ENCODE measurements around the gene DDIT4L.

DNA sequence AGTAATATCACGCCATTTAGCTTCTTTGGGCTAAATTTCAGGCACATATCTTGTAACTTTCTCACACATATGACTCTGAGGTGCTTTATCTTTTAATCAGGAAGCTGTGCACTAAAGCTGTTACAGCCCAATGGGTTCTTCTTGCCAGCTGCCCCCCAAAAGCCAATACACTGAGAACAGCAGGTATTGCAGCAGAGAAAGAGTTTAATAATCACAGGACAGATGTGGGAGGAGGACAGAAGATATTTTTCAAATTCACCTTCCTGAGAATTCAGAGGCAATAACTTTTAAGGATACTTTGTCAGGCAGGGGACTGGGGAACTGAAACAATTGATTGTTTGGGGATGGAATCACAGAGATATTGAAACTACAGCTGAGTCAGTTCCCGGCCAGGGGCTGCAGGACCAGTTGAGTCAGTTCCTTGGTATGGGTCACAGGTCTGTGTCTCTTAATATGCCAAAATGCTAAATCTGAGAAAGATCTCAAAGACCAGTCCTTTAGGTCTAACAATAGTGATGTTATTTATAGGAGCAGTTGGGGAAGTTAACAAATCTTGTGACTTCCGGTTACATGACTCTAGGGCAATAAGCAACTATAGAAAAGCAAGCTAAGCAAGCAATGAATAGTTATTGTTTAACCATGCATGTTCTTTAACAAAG is 28.1 kb downstream of the DDIT4L start:
- TF ChIP-seq, protein P1, sequence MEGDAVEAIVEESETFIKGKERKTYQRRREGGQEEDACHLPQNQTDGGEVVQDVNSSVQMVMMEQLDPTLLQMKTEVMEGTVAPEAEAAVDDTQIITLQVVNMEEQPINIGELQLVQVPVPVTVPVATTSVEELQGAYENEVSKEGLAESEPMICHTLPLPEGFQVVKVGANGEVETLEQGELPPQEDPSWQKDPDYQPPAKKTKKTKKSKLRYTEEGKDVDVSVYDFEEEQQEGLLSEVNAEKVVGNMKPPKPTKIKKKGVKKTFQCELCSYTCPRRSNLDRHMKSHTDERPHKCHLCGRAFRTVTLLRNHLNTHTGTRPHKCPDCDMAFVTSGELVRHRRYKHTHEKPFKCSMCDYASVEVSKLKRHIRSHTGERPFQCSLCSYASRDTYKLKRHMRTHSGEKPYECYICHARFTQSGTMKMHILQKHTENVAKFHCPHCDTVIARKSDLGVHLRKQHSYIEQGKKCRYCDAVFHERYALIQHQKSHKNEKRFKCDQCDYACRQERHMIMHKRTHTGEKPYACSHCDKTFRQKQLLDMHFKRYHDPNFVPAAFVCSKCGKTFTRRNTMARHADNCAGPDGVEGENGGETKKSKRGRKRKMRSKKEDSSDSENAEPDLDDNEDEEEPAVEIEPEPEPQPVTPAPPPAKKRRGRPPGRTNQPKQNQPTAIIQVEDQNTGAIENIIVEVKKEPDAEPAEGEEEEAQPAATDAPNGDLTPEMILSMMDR (conservative IDR thresholded peaks at IDR 0.05; ENCODE audit: low read depth in 2 of 2), result no peak
- no peak for TF ChIP-seq EZH2phosphoT487 (IDR thresholded peaks at IDR 0.05; ENCODE audit: unreplicated experiment)
- no peak for TF ChIP-seq POLR2AphosphoS5 (IDR thresholded peaks at IDR 0.05; ENCODE audit: low read depth)
- TF ChIP-seq EZH2 (IDR thresholded peaks at IDR 0.05; ENCODE audit: low read depth, unreplicated experiment), result no peak
- no peak for TF ChIP-seq CREB1 (CRISPR knock-in tag; IDR thresholded peaks at IDR 0.05; ENCODE audit: low read depth)
- TF ChIP-seq JUNB (IDR thresholded peaks at IDR 0.05; ENCODE audit: unreplicated experiment), result no peak
- TF ChIP-seq, protein P2, sequence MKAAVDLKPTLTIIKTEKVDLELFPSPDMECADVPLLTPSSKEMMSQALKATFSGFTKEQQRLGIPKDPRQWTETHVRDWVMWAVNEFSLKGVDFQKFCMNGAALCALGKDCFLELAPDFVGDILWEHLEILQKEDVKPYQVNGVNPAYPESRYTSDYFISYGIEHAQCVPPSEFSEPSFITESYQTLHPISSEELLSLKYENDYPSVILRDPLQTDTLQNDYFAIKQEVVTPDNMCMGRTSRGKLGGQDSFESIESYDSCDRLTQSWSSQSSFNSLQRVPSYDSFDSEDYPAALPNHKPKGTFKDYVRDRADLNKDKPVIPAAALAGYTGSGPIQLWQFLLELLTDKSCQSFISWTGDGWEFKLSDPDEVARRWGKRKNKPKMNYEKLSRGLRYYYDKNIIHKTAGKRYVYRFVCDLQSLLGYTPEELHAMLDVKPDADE (IDR thresholded peaks at IDR 0.05), result no peak
